Kidney capillary endothelial cell (primary cell): ENCODE data around the gene LRIG1.

Source experiments
- DNase-seq: peaks from one replicate; pipeline ENCODE4 v3.0.0-alpha.2; 2018; ENCODE audit warnings: low spot score

The LRIG1 gene

GRCh38 chr3:66470956-66471686 is 29.7 kb downstream of the LRIG1 start:
- no peak for DNase-seq

GRCh38 chr3:66470285-66470684 is 30.5 kb downstream of the LRIG1 start:
- no peak for DNase-seq

- DNase-seq: no peak
Measured at GRCh38 chr3:66469220-66469640, 31.6 kb downstream of the LRIG1 start.

GRCh38 chr3:66467996-66468735 is 32.7 kb downstream of the LRIG1 start:
- DNase-seq: no peak

GRCh38 chr3:66466606-66467270 is 34.1 kb downstream of the LRIG1 start:
- no peak for DNase-seq

- no peak for DNase-seq
Measured at GRCh38 chr3:66465587-66465986, 35.2 kb downstream of the LRIG1 start.

GRCh38 chr3:66465034-66465433 is 35.8 kb downstream of the LRIG1 start:
- no peak for DNase-seq

- no peak for DNase-seq
Measured at GRCh38 chr3:66464512-66464894, 36.3 kb downstream of the LRIG1 start.

GRCh38 chr3:66463730-66464511 is 36.9 kb downstream of the LRIG1 start:
- no peak for DNase-seq

- no peak for DNase-seq
Measured at GRCh38 chr3:66463054-66463631, 37.7 kb downstream of the LRIG1 start.

- no peak for DNase-seq
Measured at GRCh38 chr3:66457252-66457651, 43.6 kb downstream of the LRIG1 start.

- DNase-seq: no peak
Measured at GRCh38 chr3:66456711-66457173, 44.1 kb downstream of the LRIG1 start.

- DNase-seq: no peak
Measured at GRCh38 chr3:66454464-66454859, 46.4 kb downstream of the LRIG1 start.

GRCh38 chr3:66453651-66454463 is 47.0 kb downstream of the LRIG1 start:
- DNase-seq: no peak

GRCh38 chr3:66452303-66453011 is 48.4 kb downstream of the LRIG1 start:
- DNase-seq: no peak

GRCh38 chr3:66451766-66452165 is 49.1 kb downstream of the LRIG1 start:
- DNase-seq: no peak

- no peak for DNase-seq
Measured at GRCh38 chr3:66450390-66451022, 50.3 kb downstream of the LRIG1 start.

GRCh38 chr3:66449411-66449974 is 51.3 kb downstream of the LRIG1 start:
- DNase-seq: no peak

- no peak for DNase-seq
Measured at GRCh38 chr3:66444146-66444644, 56.6 kb downstream of the LRIG1 start.
